Activated naive CD4-positive, alpha-beta T cell treated with anti-CD3 and anti-CD28 coated beads, Interleukin-2, amount 50 U/mL, for 72 hours (primary cell): ENCODE measurements around the gene FAM114A1. TPM values are rescaled to one million over a fixed set of nuclear protein-coding genes. Genes with fewer than 3 reads are reported as not detected.

Experiments used
- ATAC-seq, 2 donors: fragments of 150-1000 bp; cut with Tn5 transposase; 2 replicates each; pipeline ENCODE4 v1.10.0; 2021; ENCODE audit warnings: mild to moderate bottlenecking in 2 of 2, moderate library complexity in 2 of 2
- DNase-seq, 2 donors: peaks; one replicate each; pipeline ENCODE4 v3.0.0; 2021 to 2022; ENCODE audit warnings: low spot score in 2 of 2
- H3K27ac Mint-ChIP-seq, 2 donors: one replicate each; pipeline ENCODE4 v1.8.0; 2022; ENCODE audit warnings: mild to moderate bottlenecking in 2 of 2, mixed read lengths in 2 of 2
- H3K36me3 Mint-ChIP-seq, 2 donors: one replicate each; pipeline ENCODE4 v1.8.0; 2022; ENCODE audit warnings: mixed read lengths in 2 of 2
- H3K9me3 Mint-ChIP-seq, 2 donors: one replicate each; pipeline ENCODE4 v1.8.0; 2022; ENCODE audit warnings: mixed read lengths in 2 of 2
- total RNA-seq, 2 donors: library from RNA; stranded (reverse); gene quantifications; one replicate each; pipeline ENCODE4 v1.2.3, GENCODE V29; 2022

FAM114A1 gene
- total RNA-seq, 2 donors from 2014 or later: 0.41 to 1.4 TPM

- Mint-ChIP-seq H3K27ac (peak overlapping the region in 1 of 2 donors; percentile 95), H3K9me3 (no peaks in the 10 kb centered on the region), H3K36me3 (peaks cover 0 to 7% of the 10 kb centered on the region in 2 donors)
- DNase-seq (no peak), ATAC-seq (no peak)
Measured at GRCh38 chr4:38855466-38855865, 12.1 kb upstream of the FAM114A1 start.

- peaks cover 0 to 5% of the 10 kb centered on the region in 2 donors for H3K36me3 Mint-ChIP-seq
- H3K27ac Mint-ChIP-seq: peak overlapping the region; percentile 85 to 95
- ATAC-seq: peak in 1 of 2 donors; percentile 14
- H3K9me3 Mint-ChIP-seq: no peaks in the 10 kb centered on the region
- no peak for DNase-seq
Measured at GRCh38 chr4:38856046-38856445, 11.6 kb upstream of the FAM114A1 start.

- H3K9me3 Mint-ChIP-seq: no peaks in the 10 kb centered on the region
Measured at GRCh38 chr4:38856524-38857337, 10.9 kb upstream of the FAM114A1 start, which contains the start of gene TLR6. TSS of gene TLR6 (minus strand) at chr4:38856817. CDS start at chr4:38829473, 27,344 bp downstream.

GRCh38 chr4:38857354-38858096 is 10.1 kb upstream of the FAM114A1 start:
- ATAC-seq (peak; percentile 84 to 94), DNase-seq (peak; percentile 35 to 56)
- Mint-ChIP-seq H3K27ac (peak overlapping the region; percentile 85 to 95), H3K36me3 (no peaks in the 10 kb centered on the region), H3K9me3 (no peaks in the 10 kb centered on the region)

More at GRCh38 chr4:38856524-38857337, 10.9 kb upstream of the FAM114A1 start, which contains the start of gene TLR6:
- DNase-seq (peak in 1 of 2 donors; percentile 71), ATAC-seq (peak; percentile 46 to 57)
- H3K27ac Mint-ChIP-seq: peak within 1 kb of the TSS; percentile 85 to 95
- no peaks in the 10 kb centered on the region for H3K36me3 Mint-ChIP-seq

GRCh38 chr4:38858097-38858420 is 9.5 kb upstream of the FAM114A1 start:
- no peaks in the 10 kb centered on the region for H3K36me3 Mint-ChIP-seq
- H3K9me3 Mint-ChIP-seq: no peaks in the 10 kb centered on the region
- DNase-seq (no peak), ATAC-seq (no peak)
- H3K27ac Mint-ChIP-seq: peak overlapping the region; percentile 85 to 95

- no peak for ATAC-seq
- Mint-ChIP-seq H3K36me3 (no peaks in the 10 kb centered on the region), H3K27ac (no peak overlapping the region), H3K9me3 (no peaks in the 10 kb centered on the region)
- DNase-seq: no peak
Measured at GRCh38 chr4:38859501-38859900, 8.1 kb upstream of the FAM114A1 start.

- H3K36me3 Mint-ChIP-seq: no peaks in the 10 kb centered on the region
- H3K27ac Mint-ChIP-seq: no peak overlapping the region
- ATAC-seq (peak; percentile 57 to 60), DNase-seq (peak in 1 of 2 donors; percentile 71)
- no peaks in the 10 kb centered on the region for H3K9me3 Mint-ChIP-seq
Measured at GRCh38 chr4:38860788-38861424, 6.7 kb upstream of the FAM114A1 start.

GRCh38 chr4:38861791-38862190 is 5.8 kb upstream of the FAM114A1 start:
- Mint-ChIP-seq H3K27ac (no peak overlapping the region), H3K9me3 (no peaks in the 10 kb centered on the region), H3K36me3 (no peaks in the 10 kb centered on the region)
- no peak for ATAC-seq
- DNase-seq: no peak

GRCh38 chr4:38865445-38865844 is 2.2 kb upstream of the FAM114A1 start:
- H3K27ac Mint-ChIP-seq: peak overlapping the region in 1 of 2 donors; percentile 7

GRCh38 chr4:38866973-38867477 is 581 bp upstream of the FAM114A1 start:
- no peaks in the 10 kb centered on the region for H3K9me3 Mint-ChIP-seq
- DNase-seq: no peak
- ATAC-seq: no peak
- no peaks in the 10 kb centered on the region for H3K36me3 Mint-ChIP-seq
- no peak overlapping the region for H3K27ac Mint-ChIP-seq

More at GRCh38 chr4:38865445-38865844, 2.2 kb upstream of the FAM114A1 start:
- DNase-seq (no peak), ATAC-seq (peak in 1 of 2 donors; percentile 39)
- Mint-ChIP-seq H3K36me3 (no peaks in the 10 kb centered on the region), H3K9me3 (no peaks in the 10 kb centered on the region)

GRCh38 chr4:38868059-38868960 is 704 bp downstream of the FAM114A1 start:
- Mint-ChIP-seq H3K27ac (no peak overlapping the region), H3K9me3 (no peaks in the 10 kb centered on the region), H3K36me3 (no peaks in the 10 kb centered on the region)
- ATAC-seq: no peak
- DNase-seq: no peak

- no peak for DNase-seq
- no peak for ATAC-seq
- Mint-ChIP-seq H3K9me3 (no peaks in the 10 kb centered on the region), H3K27ac (no peak overlapping the region), H3K36me3 (no peaks in the 10 kb centered on the region)
Measured at GRCh38 chr4:38869511-38869910, 1.9 kb downstream of the FAM114A1 start.

GRCh38 chr4:38870098-38870808 is 2.6 kb downstream of the FAM114A1 start:
- Mint-ChIP-seq H3K27ac (no peak overlapping the region), H3K36me3 (no peaks in the 10 kb centered on the region), H3K9me3 (no peaks in the 10 kb centered on the region)
- DNase-seq (no peak), ATAC-seq (no peak)

- H3K27ac Mint-ChIP-seq: no peak overlapping the region
- DNase-seq (no peak), ATAC-seq (no peak)
- H3K9me3 Mint-ChIP-seq: no peaks in the 10 kb centered on the region
- no peaks in the 10 kb centered on the region for H3K36me3 Mint-ChIP-seq
Measured at GRCh38 chr4:38871593-38871992, 4.0 kb downstream of the FAM114A1 start.

- H3K9me3 Mint-ChIP-seq: no peaks in the 10 kb centered on the region
- ATAC-seq (no peak), DNase-seq (no peak)
- no peak overlapping the region for H3K27ac Mint-ChIP-seq
- H3K36me3 Mint-ChIP-seq: no peaks in the 10 kb centered on the region
Measured at GRCh38 chr4:38872620-38873019, 5.0 kb downstream of the FAM114A1 start.
